ENCODE data around the gene UBXN1. TPM values are rescaled to one million over a fixed set of nuclear protein-coding genes. Genes with fewer than 3 reads are reported as not detected.

The UBXN1 gene
- total and polyA plus RNA-seq, 10 of the 15 experiments (the other 5 are each of a cell fraction or from before 2014, with no cell fraction given): 7.0 to 173 (median 106) TPM

DNA sequence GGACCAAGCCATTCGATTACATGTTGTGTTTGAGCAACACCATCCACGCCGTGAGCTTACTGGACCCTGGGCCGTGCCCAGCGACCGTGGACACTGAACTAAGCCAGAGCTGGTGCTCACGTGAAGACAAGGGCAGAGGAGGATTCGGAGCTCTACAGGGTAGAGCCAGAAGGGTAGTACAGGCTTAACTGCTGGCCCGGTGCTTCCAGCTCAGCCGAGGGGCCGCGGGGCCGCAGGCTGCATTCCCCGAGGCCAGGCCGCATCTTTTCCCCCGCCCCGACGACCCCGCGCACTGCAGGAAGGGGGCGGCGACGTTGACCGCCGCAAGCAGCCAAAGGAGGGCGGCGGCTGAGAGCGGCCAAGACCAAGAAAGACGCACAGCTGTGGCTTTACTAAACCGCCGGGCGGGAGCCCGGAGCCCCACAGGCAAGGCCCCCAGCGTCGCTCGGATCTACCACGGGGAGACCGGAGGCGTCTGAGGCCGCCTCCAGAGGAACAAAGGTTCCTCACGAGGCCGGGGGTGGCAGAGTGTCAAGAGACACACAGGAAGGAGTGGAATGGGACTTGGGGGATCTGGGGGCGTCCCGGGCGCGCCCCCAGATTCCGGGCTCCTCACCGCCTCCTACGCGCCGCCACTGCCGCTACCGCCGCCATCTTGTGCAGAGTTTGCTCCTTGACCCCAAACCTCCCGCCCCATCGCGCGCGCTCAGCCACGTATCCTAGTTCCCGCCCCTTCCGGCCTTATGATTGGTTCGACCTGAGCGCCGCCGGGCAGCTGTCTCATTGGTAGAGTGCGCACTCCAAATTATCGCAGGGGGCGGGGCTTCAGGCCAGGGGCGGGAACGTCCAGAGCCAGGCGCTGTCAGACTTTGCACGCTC is 32.7 kb downstream of the UBXN1 start, which contains the start of gene GANAB:
TSS of gene GANAB (minus strand) at position 668 of the 879 bp plus-strand sequence. CDS start at position 654, 14 bp downstream.
- H3K9me3 ChIP-seq (replicated peaks; ENCODE audit: control insufficient read depth, insufficient read depth, low read length): no peaks in the 10 kb centered on the region
- FAIRE-seq (peak; percentile 74), DNase-seq (ENCODE audit: low read depth, low spot score) (peak; percentile 82), ATAC-seq (peak; percentile 99)
- WGBS (ENCODE audit: insufficient coverage, insufficient replicate concordance, low lambda C conversion rate, missing lambda C conversion rate): under 1% methylated on average over 71 of the region's 73 CpGs
- ChIA-PET SMC1A (ENCODE audit: uncharacterized antibody, unreplicated experiment) (interaction anchor here (1.2 to 3.1 kb wide), 4 partner anchors 9 to 81 kb away, joined by 3 to 9 read pairs (median 4); partner anchors contain the start of genes C11orf98, CSKMT, HNRNPUL2 and TTC9C), POLR2A (interaction anchor here (0.5 to 14.6 kb wide), 12 partner anchors 10 to 210 kb away, joined by 3 to 295 read pairs (median 6); partner anchors contain the start of genes B3GAT3, C11orf98, CSKMT and HNRNPUL2), RAD21 (ENCODE audit: unreplicated experiment) (interaction anchor here (0.6 to 1.6 kb wide), 6 partner anchors 19 to 222 kb away, joined by 3 to 9 read pairs (median 3); partner anchors contain the start of genes B3GAT3, C11orf98, CSKMT and LBHD1), CTCF (interaction anchor here (0.8 to 1.6 kb wide), 4 partner anchors 19 to 55 kb away, joined by 3 to 7 read pairs (median 4); partner anchors contain the start of genes C11orf98, CSKMT and TUT1)
- H3K4me3 ChIP-seq: peak within 1 kb of the TSS; percentile 98
- H3K27me3 ChIP-seq (replicated peaks in 1 of 2; ENCODE audit: control insufficient read depth in 2 of 2, insufficient read depth in 2 of 2, low read length in 1 of 2): no peaks in the 10 kb centered on the region
- peak within 1 kb of the TSS; percentile 67 for H2AFZ ChIP-seq (ENCODE audit: control insufficient read depth, low read depth, low read length)
- H3K9ac ChIP-seq (ENCODE audit: control insufficient read depth, insufficient read depth, low read length): peak within 1 kb of the TSS; percentile 98
- H3K27ac ChIP-seq (ENCODE audit: control insufficient read depth, insufficient read depth): peak within 1 kb of the TSS; percentile 93
- H3K79me2 ChIP-seq (ENCODE audit: control insufficient read depth, insufficient read depth, low read length): peaks cover 37% of the 10 kb centered on the region
- peak within 1 kb of the TSS; percentile 93 for H3K4me2 ChIP-seq (ENCODE audit: control insufficient read depth, insufficient read depth)
- BruUV-seq (replicated peaks): TSS peak; percentile 75
- intact Hi-C loops (cut with micrococcal nuclease; ENCODE audit: unreplicated experiment): loop anchor here (2.0 kb wide), 1 partner anchor 23 kb away; no protein-coding TSS in a partner anchor
- peaks cover 4% of the 10 kb centered on the region; the same call in 1 of the 2 replicates for H3K4me1 ChIP-seq (ENCODE audit: control insufficient read depth, insufficient read depth, low read length)
- peaks cover 10 to 13% of the 10 kb centered on the region in 2 experiments; a peak in 3 of 4 replicates for H3K36me3 ChIP-seq (ENCODE audit: control insufficient read depth in 2 of 2, insufficient read depth in 2 of 2, low read length in 1 of 2)
- in situ Hi-C loops (cut with MboI): no loop called here
- H4K20me1 ChIP-seq (ENCODE audit: control insufficient read depth, insufficient read depth): no peaks in the 10 kb centered on the region; the same call in 1 of the 2 replicates
- TF ChIP-seq ESRRA (IDR thresholded peaks at IDR 0.05; ENCODE audit: low read length) (no peak), RAD51 (IDR thresholded peaks at IDR 0.05) (no peak), IKZF1 (conservative IDR thresholded peaks at IDR 0.05) (peak; percentile 70), SMAD5 (IDR thresholded peaks at IDR 0.05; ENCODE audit: low read depth) (peak; percentile 79), FOXK2 (IDR thresholded peaks at IDR 0.05) (no peak), PML (IDR thresholded peaks at IDR 0.05; ENCODE audit: low read length) (peak; percentile 81; the same call in 1 of the 2 replicates), ZBTB40 (IDR thresholded peaks at IDR 0.05; ENCODE audit: borderline replicate concordance) (peak; percentile 68; the same call in 1 of the 2 replicates), NRF1 (conservative IDR thresholded peaks at IDR 0.05; ENCODE audit: low read depth, low read length) (no peak), USF1 (IDR thresholded peaks at IDR 0.05; ENCODE audit: borderline replicate concordance, extremely low read length, insufficient read depth, low read depth, low read length) (no peak), ELK1 (IDR thresholded peaks at IDR 0.05; ENCODE audit: low read depth, low read length) (0 out of 2 replicates have a peak, but pooled peaks have one; percentile 43), MYC (IDR thresholded peaks at IDR 0.05; ENCODE audit: insufficient read depth, insufficient read length, insufficient replicate concordance, low read length, severe bottlenecking) (no peak), TCF7 (IDR thresholded peaks at IDR 0.05; ENCODE audit: borderline replicate concordance) (no peak)
